ENCODE data around the gene TRIM52. TPM values are rescaled to one million over a fixed set of nuclear protein-coding genes. Genes with fewer than 3 reads are reported as not detected.

TRIM52 gene
- polyA plus RNA-seq, 3 donors, result 20.8 to 49.2 (median 41.5) TPM

- DNase-seq, result no peak
These were observed 25.1 kb downstream of the TRIM52 start for GRCh38 chr5:181235689-181236366.

- no peak for DNase-seq
These were observed 25.6 kb downstream of the TRIM52 start for GRCh38 chr5:181235323-181235688.

GRCh38 chr5:181234455-181235306 is 26.3 kb downstream of the TRIM52 start:
- no peak for DNase-seq

GRCh38 chr5:181233801-181234454 is 27.0 kb downstream of the TRIM52 start:
- no peak for DNase-seq

GRCh38 chr5:181233088-181233800 is 27.7 kb downstream of the TRIM52 start:
- no peak for DNase-seq

GRCh38 chr5:181232593-181232992 is 28.4 kb downstream of the TRIM52 start:
- DNase-seq, result no peak

GRCh38 chr5:181231432-181231831 is 29.5 kb downstream of the TRIM52 start:
- DNase-seq, result no peak

GRCh38 chr5:181230551-181230950 is 30.4 kb downstream of the TRIM52 start:
- DNase-seq, result no peak

GRCh38 chr5:181229996-181230395 is 30.9 kb downstream of the TRIM52 start:
- no peak for DNase-seq

GRCh38 chr5:181224390-181225229 is 36.3 kb downstream of the TRIM52 start:
- DNase-seq, result no peak

- DNase-seq, result no peak
These were observed 37.1 kb downstream of the TRIM52 start for GRCh38 chr5:181223729-181224389.

- DNase-seq, result peak; percentile 98
These were observed 37.8 kb downstream of the TRIM52 start, which contains the start of gene TRIM41 for GRCh38 chr5:181223058-181223728. TSS of gene TRIM41 (plus strand) at chr5:181223281. CDS start at chr5:181224000, 719 bp downstream.

GRCh38 chr5:181222630-181223057 is 38.3 kb downstream of the TRIM52 start:
- no peak for DNase-seq

GRCh38 chr5:181221792-181222629 is 38.9 kb downstream of the TRIM52 start:
- peak; percentile 91 for DNase-seq

GRCh38 chr5:181221105-181221791 is 39.7 kb downstream of the TRIM52 start:
- no peak for DNase-seq

GRCh38 chr5:181220178-181220515 is 40.8 kb downstream of the TRIM52 start:
- no peak for DNase-seq

GRCh38 chr5:181219262-181220177 is 41.4 kb downstream of the TRIM52 start:
- DNase-seq, result no peak

All from renal pelvis (tissue), 4 donors.